Medulla oblongata (tissue), 1 donor: ENCODE results near the gene AARS2.

Source experiments
- DNase-seq: peaks from one replicate; pipeline ENCODE4 v3.0.0-alpha.2; 2015; ENCODE audit errors: extremely low spot score

Gene AARS2

GRCh38 chr6:44262467-44263353 lies 50.4 kb downstream of the AARS2 start:
- no peak for DNase-seq

DNA sequence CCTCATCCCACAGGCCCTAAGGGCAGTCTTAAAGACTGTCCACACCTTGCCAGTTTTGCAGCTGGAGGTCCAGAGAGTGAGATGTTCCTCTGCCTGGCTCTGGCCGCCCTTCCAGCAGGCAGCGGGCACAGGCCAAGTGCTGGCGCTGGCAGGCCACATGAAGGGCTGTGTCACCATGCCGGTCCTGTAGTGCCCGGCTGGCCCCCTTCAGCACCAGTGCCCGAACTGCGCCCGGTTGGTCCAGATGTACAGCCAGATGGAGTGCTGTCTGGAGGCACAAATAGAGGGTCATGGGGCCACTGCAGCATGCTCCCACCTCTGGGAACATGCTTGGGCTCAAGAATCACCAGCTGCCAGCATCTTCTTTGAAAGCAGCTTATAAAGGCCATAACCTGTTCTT lies 51.6 kb downstream of the AARS2 start:
- DNase-seq: no peak

DNA sequence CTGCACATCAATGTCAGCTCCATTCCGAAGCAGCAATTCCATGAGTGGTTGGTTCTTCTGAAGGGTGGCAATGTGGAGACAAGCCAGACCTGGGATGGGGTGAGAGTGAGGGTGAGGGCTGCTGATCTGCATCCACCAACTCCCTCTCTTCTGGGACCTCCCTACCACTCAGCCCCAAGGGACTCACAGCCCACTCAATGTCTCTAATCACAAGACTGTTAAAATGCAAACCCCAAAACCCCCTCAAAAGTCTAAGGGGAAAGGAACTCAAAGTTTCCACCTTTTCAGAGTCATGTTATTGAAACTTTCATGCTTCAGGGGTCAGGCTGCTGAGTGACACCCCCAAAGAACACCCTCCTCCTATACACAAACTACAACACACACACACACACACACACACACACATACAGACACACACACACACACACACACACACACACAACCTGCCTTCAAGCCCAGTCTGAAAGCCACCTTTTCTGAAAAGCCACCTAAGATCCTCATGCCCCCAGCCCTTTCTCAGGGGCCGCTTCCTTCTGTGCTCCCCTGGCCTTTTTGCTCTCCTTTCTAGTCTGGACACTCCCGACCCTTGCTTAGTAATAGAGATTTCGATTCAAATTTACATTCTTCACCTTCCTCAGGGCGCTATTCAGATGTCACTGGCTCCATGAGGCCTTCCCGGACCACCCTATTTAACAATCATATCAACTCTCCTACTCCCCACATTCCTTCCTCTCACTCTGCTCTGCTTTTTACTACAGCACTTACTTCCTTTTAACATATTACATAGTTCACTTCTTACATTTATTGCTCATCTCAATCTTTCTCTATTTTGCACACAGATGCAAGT lies 52.5 kb downstream of the AARS2 start:
- DNase-seq: no peak

DNA sequence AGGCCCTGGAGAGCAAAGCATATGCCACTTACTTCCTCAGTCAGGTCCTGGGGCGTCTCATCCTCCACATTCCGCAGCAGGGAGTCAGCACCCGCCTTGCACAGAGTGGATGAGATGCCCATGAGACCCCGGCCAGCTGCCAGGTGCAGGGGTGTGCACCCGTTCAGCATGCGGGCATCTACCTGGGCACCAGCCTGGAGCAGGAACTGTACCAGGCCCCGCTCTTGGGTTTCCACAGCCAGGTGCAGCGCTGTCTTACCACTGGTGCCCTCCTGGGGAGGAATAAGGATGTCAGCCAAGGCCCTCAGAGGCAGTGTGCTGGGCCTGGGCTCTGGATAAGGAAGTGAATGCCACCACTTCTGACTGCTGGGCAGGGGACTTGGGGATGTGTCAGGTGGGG lies 53.1 kb downstream of the AARS2 start:
- DNase-seq: no peak

DNA sequence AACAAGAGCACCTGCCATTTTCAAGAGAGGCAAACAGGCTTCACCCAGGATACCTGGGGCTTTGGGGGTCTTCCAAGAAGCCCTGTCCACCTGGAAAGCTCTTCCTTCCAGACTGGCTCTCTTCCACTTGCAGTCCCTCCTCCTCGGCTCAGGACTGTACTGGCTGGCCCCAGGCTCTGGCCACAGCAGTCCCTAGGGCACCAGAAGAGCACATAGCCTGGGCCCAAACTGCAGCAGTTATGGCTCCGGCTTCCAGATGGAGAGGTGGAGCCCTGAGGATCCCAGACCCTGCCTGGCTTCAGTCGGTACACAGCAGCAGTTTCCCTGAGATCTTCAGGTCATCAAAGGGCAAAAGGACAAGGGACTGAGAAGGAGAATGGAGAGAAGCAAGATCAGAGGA lies 54.2 kb downstream of the AARS2 start:
- DNase-seq: no peak

- no peak for DNase-seq
Observed at GRCh38 chr6:44258325-44258863, 54.8 kb downstream of the AARS2 start.

- DNase-seq: no peak
Observed at GRCh38 chr6:44257753-44258324, 55.3 kb downstream of the AARS2 start.

- peak; percentile 93 for DNase-seq
Observed at GRCh38 chr6:44257025-44257752, 56.0 kb downstream of the AARS2 start, which contains the start of gene SLC35B2. Gene SLC35B2, minus strand, starts transcription at chr6:44257528. Its CDS starts 118 bp downstream, at chr6:44257410.

DNA sequence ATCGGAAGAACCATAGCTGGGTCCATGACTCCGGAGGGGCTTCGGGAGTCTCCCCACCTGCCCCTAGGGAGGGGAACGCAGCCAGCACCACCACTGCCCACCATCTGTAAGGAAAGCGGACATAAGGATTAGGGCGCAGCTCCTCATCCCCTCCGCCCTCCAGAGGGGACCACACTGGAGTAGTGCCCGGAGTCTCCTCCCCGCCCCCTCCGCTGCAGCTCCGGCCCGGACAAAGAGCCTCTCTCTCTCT lies 56.4 kb downstream of the AARS2 start:
- DNase-seq: no peak

GRCh38 chr6:44255871-44256774 lies 57.0 kb downstream of the AARS2 start:
- peak; percentile 28 for DNase-seq

DNA sequence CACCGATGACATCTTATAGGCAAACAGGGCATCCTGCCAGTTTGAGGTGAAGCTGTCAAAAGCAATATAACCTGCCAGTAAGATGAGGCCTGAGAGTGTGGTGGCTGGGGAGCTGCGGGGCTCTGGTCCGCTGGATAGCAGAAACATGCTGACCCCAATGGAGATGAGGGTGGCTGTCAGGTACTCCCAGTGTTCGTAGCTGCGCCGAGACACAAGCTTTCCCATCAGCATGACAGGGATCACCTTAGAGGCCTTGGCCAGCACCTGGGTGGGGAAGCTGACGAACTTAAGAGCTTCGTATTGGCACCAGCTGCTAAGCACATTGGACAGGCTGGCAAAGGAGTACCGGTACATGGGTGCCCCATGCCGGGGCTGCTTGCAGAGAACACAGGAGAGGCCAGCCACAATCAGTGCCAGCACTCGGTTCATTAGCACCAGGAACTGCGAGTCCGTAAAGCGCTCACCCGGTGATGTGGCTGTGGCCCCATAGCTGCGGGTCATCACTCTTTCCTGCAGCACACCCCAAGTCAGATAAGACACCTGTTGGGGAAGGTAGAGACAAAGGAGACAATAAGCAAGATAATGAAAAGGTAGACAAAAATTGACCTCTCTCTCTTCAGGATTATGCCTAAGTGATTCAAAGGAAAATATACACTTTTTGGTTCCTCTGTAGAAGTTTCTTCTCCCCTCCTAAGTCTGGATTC lies 57.9 kb downstream of the AARS2 start:
- no peak for DNase-seq

- DNase-seq: no peak
Observed at GRCh38 chr6:44254191-44255104, 58.7 kb downstream of the AARS2 start.

GRCh38 chr6:44253307-44254101 lies 59.6 kb downstream of the AARS2 start:
- peak; percentile 51 for DNase-seq

DNA sequence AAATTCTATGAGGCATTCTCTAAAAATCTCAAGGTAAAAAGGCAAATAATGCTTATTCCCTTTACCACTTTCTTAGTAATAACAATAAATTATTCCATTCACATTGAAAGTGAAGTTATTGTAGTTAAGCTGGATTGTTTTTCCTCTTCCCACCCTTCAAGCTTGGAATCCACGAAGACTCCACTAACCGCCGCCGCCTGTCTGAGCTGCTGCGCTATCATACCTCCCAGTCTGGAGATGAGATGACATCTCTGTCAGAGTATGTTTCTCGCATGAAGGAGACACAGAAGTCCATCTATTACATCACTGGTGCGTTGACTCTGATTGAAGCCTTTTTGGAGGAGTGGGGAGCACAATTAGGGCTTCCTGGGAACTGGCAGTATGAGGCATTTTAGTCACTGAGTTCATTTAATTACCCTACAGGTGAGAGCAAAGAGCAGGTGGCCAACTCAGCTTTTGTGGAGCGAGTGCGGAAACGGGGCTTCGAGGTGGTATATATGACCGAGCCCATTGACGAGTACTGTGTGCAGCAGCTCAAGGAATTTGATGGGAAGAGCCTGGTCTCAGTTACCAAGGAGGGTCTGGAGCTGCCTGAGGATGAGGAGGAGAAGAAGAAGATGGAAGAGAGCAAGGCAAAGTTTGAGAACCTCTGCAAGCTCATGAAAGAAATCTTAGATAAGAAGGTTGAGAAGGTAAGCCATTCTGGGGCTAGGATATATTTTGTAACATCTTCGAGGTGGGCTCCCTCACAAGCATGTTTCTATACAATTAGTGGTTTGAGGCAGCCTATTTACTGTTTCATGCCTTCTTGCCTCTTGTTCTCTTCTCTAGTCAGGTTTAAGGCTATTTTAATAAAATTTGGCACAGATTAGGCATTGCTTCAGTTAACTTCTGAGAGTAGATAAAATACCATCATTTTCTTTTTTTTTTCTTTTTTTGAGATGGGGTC lies 61.3 kb downstream of the AARS2 start:
- DNase-seq: no peak

DNA sequence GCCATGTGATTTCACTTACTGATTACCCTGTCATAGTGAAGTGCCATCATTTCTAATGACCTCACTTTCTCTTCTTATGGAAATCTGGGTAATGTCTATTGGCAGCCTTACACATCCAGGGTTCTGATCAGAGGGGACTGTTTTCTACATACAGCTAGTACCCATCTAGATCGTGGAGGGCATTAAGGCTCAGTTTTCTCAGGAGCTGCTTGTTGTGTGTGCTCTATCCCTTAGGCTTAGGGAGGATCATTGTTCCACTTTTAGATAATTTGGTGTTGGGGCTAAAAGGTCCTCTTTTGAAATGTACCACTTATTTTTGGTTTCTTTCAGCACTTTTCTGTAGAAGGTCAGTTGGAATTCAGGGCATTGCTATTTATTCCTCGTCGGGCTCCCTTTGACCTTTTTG lies 62.4 kb downstream of the AARS2 start:
- DNase-seq: peak; percentile 40

GRCh38 chr6:44250067-44250717 lies 63.0 kb downstream of the AARS2 start:
- peak; percentile 33 for DNase-seq
